Esophagus muscularis mucosa (tissue), 4 donors: Measurements from ENCODE around the gene CD2AP. TPM values are rescaled to one million over a fixed set of nuclear protein-coding genes. Genes with fewer than 3 reads are reported as not detected.

Source experiments
- DNase-seq: peaks from one replicate; pipeline ENCODE4 v3.0.0-alpha.2; 2017; ENCODE audit errors: extremely low spot score
- H3K27ac ChIP-seq, 4 donors: fragments of 200-600 bp; sonication (generic); replicated peaks in 1 of 4; 1 replicate in 3 of 4; 2 replicates in 1 of 4; pipeline ENCODE4 v1.5.1; 2016 to 2019; ENCODE audit warnings: mild to moderate bottlenecking in 1 of 4
- H3K27me3 ChIP-seq, 4 donors: fragments of 200-600 bp; sonication (generic); one replicate each; pipeline versions ENCODE4 v1.5.1 to v1.6.0; 2016 to 2019
- H3K36me3 ChIP-seq, 4 donors: fragments of 200-600 bp; sonication (generic); one replicate each; pipeline ENCODE4 v1.5.1; 2016 to 2019
- H3K4me1 ChIP-seq, 4 donors: fragments of 200-600 bp; sonication (generic); one replicate each; pipeline ENCODE4 v1.5.1; 2016 to 2019
- H3K4me3 ChIP-seq, 4 donors: fragments of 200-600 bp; sonication (generic); 1 replicate in 2 of 4; 2 replicates in 2 of 4; pipeline ENCODE4 v1.5.1; 2016 to 2019; ENCODE audit warnings: mild to moderate bottlenecking in 4 of 4, moderate library complexity in 1 of 4
- H3K9me3 ChIP-seq, 4 donors: fragments of 200-600 bp; sonication (generic); 1 replicate in 3 of 4; 2 replicates in 1 of 4; pipeline ENCODE4 v1.5.1; 2016 to 2019
- CTCF ChIP-seq, 3 experiments: fragments of 200-600 bp in 2 of 3; fragments of 450-650 bp in 1 of 3; sonication (generic) in 2 of 3; IDR thresholded peaks; one replicate each; pipeline ENCODE4 v1.5.1; 2017 to 2019; ENCODE audit warnings: antibody characterized with exemption in 3 of 3, mild to moderate bottlenecking in 2 of 3, moderate library complexity in 1 of 3
- EP300 ChIP-seq: sonication (generic); formaldehyde crosslinking; IDR thresholded peaks from one replicate; pipeline ENCODE4 v1.6.1; 2017; ENCODE audit warnings: antibody characterized with exemption
- POLR2A ChIP-seq: fragments of 450-650 bp; IDR thresholded peaks from one replicate; pipeline ENCODE4 v1.6.1; 2017; ENCODE audit warnings: antibody characterized with exemption, moderate library complexity, mild to moderate bottlenecking, low read depth
- POLR2AphosphoS5 ChIP-seq, 2 donors: sonication (generic); formaldehyde crosslinking; IDR thresholded peaks; one replicate each; pipeline ENCODE4 v1.6.1; 2017; ENCODE audit warnings: antibody characterized with exemption in 2 of 2
- WGBS: methylation state at CpG from one replicate; pipeline ENCODE4 v1.1.5; 2018; 5-methylcytosine and 5-hydroxymethylcytosine counted together
- intact Hi-C: fragments of 100-400 bp; cut with DNase I; formaldehyde crosslinking; loops from one replicate; pipeline ENCODE4 v1.15.1; 2023
- total RNA-seq, 4 donors: library from RNA; depleted of rRNA; stranded (reverse); fragments of >200 nt; gene quantifications; one replicate each; pipeline versions ENCODE4 v1.1.0 to v1.2.1, GENCODE V29; 2016

Gene CD2AP
- total RNA-seq, 4 donors from 2014 or later: 17.2 to 20.7 (median 20.0) TPM

- no peak for DNase-seq
- H3K27ac ChIP-seq: no peak overlapping the region
- intact Hi-C loops: no loop called here
- H3K4me3 ChIP-seq: no peak overlapping the region
- H3K36me3 ChIP-seq: no peaks in the 10 kb centered on the region
- H3K4me1 ChIP-seq: no peaks in the 10 kb centered on the region
- TF ChIP-seq POLR2A (no peak), POLR2AphosphoS5 (IDR thresholded peaks at IDR 0.05) (no peak), EP300 (no peak), CTCF (IDR thresholded peaks at IDR 0.05) (no peak)
- 92% methylated on average over 4 of the region's 4 CpGs for WGBS
- H3K9me3 ChIP-seq: no peaks in the 10 kb centered on the region
- no peaks in the 10 kb centered on the region for H3K27me3 ChIP-seq
Measured at GRCh38 chr6:47453372-47453936, 24.1 kb upstream of the CD2AP start.

GRCh38 chr6:47454713-47455396 is 22.7 kb upstream of the CD2AP start:
- TF ChIP-seq EP300 (no peak), CTCF (IDR thresholded peaks at IDR 0.05) (no peak), POLR2A (no peak), POLR2AphosphoS5 (IDR thresholded peaks at IDR 0.05) (no peak)
- 90% methylated on average over 6 of the region's 6 CpGs for WGBS
- intact Hi-C loops: no loop called here
- no peak for DNase-seq
- no peak overlapping the region for H3K4me3 ChIP-seq
- H3K27ac ChIP-seq: no peak overlapping the region
- H3K9me3 ChIP-seq: no peaks in the 10 kb centered on the region
- H3K36me3 ChIP-seq: no peaks in the 10 kb centered on the region
- no peaks in the 10 kb centered on the region for H3K4me1 ChIP-seq
- no peaks in the 10 kb centered on the region for H3K27me3 ChIP-seq

GRCh38 chr6:47455533-47456209 is 21.9 kb upstream of the CD2AP start:
- H3K4me3 ChIP-seq: no peak overlapping the region
- H3K36me3 ChIP-seq: no peaks in the 10 kb centered on the region
- H3K27ac ChIP-seq: no peak overlapping the region
- H3K27me3 ChIP-seq: no peaks in the 10 kb centered on the region
- intact Hi-C loops: no loop called here
- no peak for DNase-seq
- TF ChIP-seq EP300: no peak
- no peaks in the 10 kb centered on the region for H3K4me1 ChIP-seq
- H3K9me3 ChIP-seq: no peaks in the 10 kb centered on the region
- 81% methylated on average over 4 of the region's 4 CpGs for WGBS

- no peaks in the 10 kb centered on the region for H3K36me3 ChIP-seq
- no peak for DNase-seq
- intact Hi-C loops: no loop called here
- no peaks in the 10 kb centered on the region for H3K4me1 ChIP-seq
- no peak overlapping the region for H3K4me3 ChIP-seq
- H3K27me3 ChIP-seq: no peaks in the 10 kb centered on the region
- TF ChIP-seq POLR2AphosphoS5 (IDR thresholded peaks at IDR 0.05) (no peak), POLR2A (no peak), CTCF (IDR thresholded peaks at IDR 0.05) (no peak), EP300 (no peak)
- 52% methylated on average over 2 of the region's 2 CpGs for WGBS
- no peaks in the 10 kb centered on the region for H3K9me3 ChIP-seq
- H3K27ac ChIP-seq: no peak overlapping the region
Measured at GRCh38 chr6:47456536-47456975, 21.0 kb upstream of the CD2AP start.

- intact Hi-C loops: no loop called here
- no peaks in the 10 kb centered on the region for H3K36me3 ChIP-seq
- H3K4me1 ChIP-seq: no peaks in the 10 kb centered on the region
- TF ChIP-seq CTCF (IDR thresholded peaks at IDR 0.05): no peak
- TF ChIP-seq EP300: no peak
- TF ChIP-seq POLR2AphosphoS5 (IDR thresholded peaks at IDR 0.05): no peak
- TF ChIP-seq POLR2A: no peak
- no peak overlapping the region for H3K4me3 ChIP-seq
- no peaks in the 10 kb centered on the region for H3K9me3 ChIP-seq
- no CpG with 5 or more reads among the region's 2 CpGs for WGBS
- H3K27ac ChIP-seq: no peak overlapping the region
- no peak for DNase-seq
- H3K27me3 ChIP-seq: no peaks in the 10 kb centered on the region
Measured at GRCh38 chr6:47457370-47457769, 20.2 kb upstream of the CD2AP start.
